Activated naive CD8-positive, alpha-beta T cell treated with anti-CD3 and anti-CD28 coated beads, Interleukin-2, amount 10 ng/mL, durations not matched to agents 7 days and 5 days (primary cell): ENCODE results near the gene IGFALS. TPM values are rescaled to one million over a fixed set of nuclear protein-coding genes. Genes with fewer than 3 reads are reported as not detected.

ENCODE experiments used
- ATAC-seq: fragments of 150-1000 bp; cut with Tn5 transposase; one replicate; pipeline ENCODE4 v1.10.0; 2021; ENCODE audit warnings: low read depth, moderate library complexity
- POLR2A ChIA-PET: fragments of 350-600 bp; sonication (Branson Sonifier 250); formaldehyde crosslinking; loops from one replicate; lab custom pipeline; 2021; ENCODE audit warnings: antibody characterized with exemption; lab: Charles Lee
- DNase-seq: peaks from one replicate; pipeline ENCODE4 v3.0.0; 2021
- H3K27ac Mint-ChIP-seq: one replicate; pipeline ENCODE4 v1.8.0; 2022; ENCODE audit warnings: mild to moderate bottlenecking, mixed read lengths
- H3K27me3 Mint-ChIP-seq: one replicate; pipeline ENCODE4 v1.8.0; 2022; ENCODE audit warnings: mild to moderate bottlenecking, moderate library complexity, mixed read lengths
- H3K36me3 Mint-ChIP-seq: one replicate; pipeline ENCODE4 v1.8.0; 2021; ENCODE audit warnings: mild to moderate bottlenecking, mixed read lengths
- H3K4me1 Mint-ChIP-seq: one replicate; pipeline ENCODE4 v1.8.0; 2021; ENCODE audit warnings: mixed read lengths
- H3K4me3 Mint-ChIP-seq: one replicate; pipeline ENCODE4 v1.8.0; 2022; ENCODE audit warnings: mild to moderate bottlenecking, moderate library complexity, mixed read lengths
- H3K9me3 Mint-ChIP-seq: one replicate; pipeline ENCODE4 v1.8.0; 2021; ENCODE audit warnings: mixed read lengths
- total RNA-seq, 2 experiments: library from RNA; stranded (reverse); gene quantifications; one replicate each; pipeline ENCODE4 v1.2.3, GENCODE V29; 2021

The IGFALS gene
- total RNA-seq, 2 experiments from 2014 or later, result 0.23 to 0.55 TPM

- DNase-seq (no peak), ATAC-seq (no peak)
- Mint-ChIP-seq H3K27ac (no peak overlapping the region), H3K27me3 (no peaks in the 10 kb centered on the region), H3K4me1 (peaks cover 4% of the 10 kb centered on the region), H3K36me3 (peaks cover 6% of the 10 kb centered on the region), H3K4me3 (no peak overlapping the region), H3K9me3 (no peaks in the 10 kb centered on the region)
- POLR2A ChIA-PET, result interaction anchor here (0.9 to 6.3 kb wide), 4 partner anchors 8 to 63 kb away, joined by 3 to 88 read pairs (median 5); partner anchors contain the start of genes MAPK8IP3, NUBP2 and SPSB3
Measured at GRCh38 chr16:1768767-1769401, 24.6 kb downstream of the IGFALS start.

GRCh38 chr16:1768061-1768766, 25.3 kb downstream of the IGFALS start:
- DNase-seq, result no peak
- POLR2A ChIA-PET, result interaction anchor here (0.9 kb wide), 1 partner anchor 8 kb away, joined by 3 read pairs; no protein-coding TSS in a partner anchor
- no peak overlapping the region for H3K4me3 Mint-ChIP-seq
- no peaks in the 10 kb centered on the region for H3K27me3 Mint-ChIP-seq
- peaks cover 6% of the 10 kb centered on the region for H3K36me3 Mint-ChIP-seq
- no peaks in the 10 kb centered on the region for H3K9me3 Mint-ChIP-seq
- H3K27ac Mint-ChIP-seq, result no peak overlapping the region
- H3K4me1 Mint-ChIP-seq, result peaks cover 4% of the 10 kb centered on the region
- ATAC-seq, result no peak

GRCh38 chr16:1767116-1767994, 26.1 kb downstream of the IGFALS start:
- no peaks in the 10 kb centered on the region for H3K27me3 Mint-ChIP-seq
- peaks cover 6% of the 10 kb centered on the region for H3K36me3 Mint-ChIP-seq
- H3K4me3 Mint-ChIP-seq, result no peak overlapping the region
- no peaks in the 10 kb centered on the region for H3K9me3 Mint-ChIP-seq
- no peak for DNase-seq
- no peak for ATAC-seq
- H3K27ac Mint-ChIP-seq, result no peak overlapping the region
- H3K4me1 Mint-ChIP-seq, result peaks cover 4% of the 10 kb centered on the region
- POLR2A ChIA-PET, result no interaction called here

- Mint-ChIP-seq H3K27ac (no peak overlapping the region), H3K4me3 (no peak overlapping the region), H3K9me3 (no peaks in the 10 kb centered on the region), H3K27me3 (no peaks in the 10 kb centered on the region), H3K36me3 (peaks cover 3% of the 10 kb centered on the region), H3K4me1 (peaks cover 1% of the 10 kb centered on the region)
- no peak for ATAC-seq
- no peak for DNase-seq
- POLR2A ChIA-PET, result no interaction called here
Measured at GRCh38 chr16:1766701-1767100, 26.8 kb downstream of the IGFALS start.

- POLR2A ChIA-PET, result no interaction called here
- ATAC-seq (no peak), DNase-seq (no peak)
- Mint-ChIP-seq H3K27me3 (no peaks in the 10 kb centered on the region), H3K9me3 (no peaks in the 10 kb centered on the region), H3K36me3 (peaks cover 3% of the 10 kb centered on the region), H3K27ac (no peak overlapping the region), H3K4me3 (no peak overlapping the region), H3K4me1 (peaks cover 1% of the 10 kb centered on the region)
Measured at GRCh38 chr16:1766231-1766630, 27.3 kb downstream of the IGFALS start.

- Mint-ChIP-seq H3K4me3 (no peak overlapping the region), H3K27ac (no peak overlapping the region), H3K36me3 (peaks cover 3% of the 10 kb centered on the region), H3K27me3 (no peaks in the 10 kb centered on the region), H3K4me1 (peaks cover 1% of the 10 kb centered on the region), H3K9me3 (no peaks in the 10 kb centered on the region)
- POLR2A ChIA-PET, result no interaction called here
- ATAC-seq, result no peak
- no peak for DNase-seq
Measured at GRCh38 chr16:1765826-1766225, 27.7 kb downstream of the IGFALS start.

- DNase-seq (no peak), ATAC-seq (no peak)
- Mint-ChIP-seq H3K36me3 (peaks cover 1% of the 10 kb centered on the region), H3K27me3 (no peaks in the 10 kb centered on the region), H3K4me1 (peaks cover 1% of the 10 kb centered on the region), H3K4me3 (no peak overlapping the region), H3K9me3 (no peaks in the 10 kb centered on the region), H3K27ac (no peak overlapping the region)
- POLR2A ChIA-PET, result no interaction called here
Measured at GRCh38 chr16:1764971-1765370, 28.5 kb downstream of the IGFALS start.

- H3K4me3 Mint-ChIP-seq, result no peak overlapping the region
- POLR2A ChIA-PET, result interaction anchor here (0.6 kb wide), 1 partner anchor 18 kb away, joined by 3 read pairs; no protein-coding TSS in a partner anchor
- peaks cover 1% of the 10 kb centered on the region for H3K36me3 Mint-ChIP-seq
- peaks cover 1% of the 10 kb centered on the region for H3K4me1 Mint-ChIP-seq
- no peaks in the 10 kb centered on the region for H3K9me3 Mint-ChIP-seq
- H3K27ac Mint-ChIP-seq, result no peak overlapping the region
- DNase-seq (no peak), ATAC-seq (no peak)
- no peaks in the 10 kb centered on the region for H3K27me3 Mint-ChIP-seq
Measured at GRCh38 chr16:1763521-1764511, 29.7 kb downstream of the IGFALS start.

- no peak overlapping the region for H3K27ac Mint-ChIP-seq
- POLR2A ChIA-PET, result interaction anchor here (0.6 kb wide), 1 partner anchor 18 kb away, joined by 3 read pairs; no protein-coding TSS in a partner anchor
- no peak for DNase-seq
- H3K36me3 Mint-ChIP-seq, result peaks cover 1% of the 10 kb centered on the region
- H3K4me1 Mint-ChIP-seq, result peaks cover 1% of the 10 kb centered on the region
- no peaks in the 10 kb centered on the region for H3K27me3 Mint-ChIP-seq
- H3K4me3 Mint-ChIP-seq, result no peak overlapping the region
- ATAC-seq, result no peak
- H3K9me3 Mint-ChIP-seq, result no peaks in the 10 kb centered on the region
Measured at GRCh38 chr16:1762879-1763520, 30.5 kb downstream of the IGFALS start.

- no peak for ATAC-seq
- Mint-ChIP-seq H3K36me3 (no peaks in the 10 kb centered on the region), H3K4me1 (peaks cover 4% of the 10 kb centered on the region), H3K9me3 (no peaks in the 10 kb centered on the region), H3K27ac (no peak overlapping the region), H3K27me3 (no peaks in the 10 kb centered on the region), H3K4me3 (no peak overlapping the region)
- POLR2A ChIA-PET, result no interaction called here
- no peak for DNase-seq
Measured at GRCh38 chr16:1762196-1762878, 31.2 kb downstream of the IGFALS start.

GRCh38 chr16:1761751-1762150, 31.8 kb downstream of the IGFALS start:
- no peak overlapping the region for H3K4me3 Mint-ChIP-seq
- POLR2A ChIA-PET, result no interaction called here
- H3K4me1 Mint-ChIP-seq, result peaks cover 8% of the 10 kb centered on the region
- no peak for ATAC-seq
- no peak overlapping the region for H3K27ac Mint-ChIP-seq
- no peaks in the 10 kb centered on the region for H3K36me3 Mint-ChIP-seq
- no peaks in the 10 kb centered on the region for H3K27me3 Mint-ChIP-seq
- DNase-seq, result no peak
- H3K9me3 Mint-ChIP-seq, result no peaks in the 10 kb centered on the region
